Stimulated activated naive CD8-positive, alpha-beta T cell treated with anti-CD3 and anti-CD28 coated beads, Interleukin-15, amount 100 ng/mL, for 72 hours (primary cell): ENCODE measurements around the gene PILRA.
"Not testable (repeated sequence)": the region's sequence is repeated elsewhere in the genome, so short reads cannot be mapped to it uniquely, and the experiment has no call there.

Experiments
- ATAC-seq: fragments of 150-1000 bp; cut with Tn5 transposase; 2 replicates; pipeline ENCODE4 v1.10.0; 2021; ENCODE audit warnings: mild to moderate bottlenecking, moderate library complexity
- DNase-seq, 2 donors: peaks; one replicate each; pipeline ENCODE4 v3.0.0; 2021 to 2022
- H3K27ac Mint-ChIP-seq, 2 donors: one replicate each; pipeline ENCODE4 v1.8.0; 2022; ENCODE audit warnings: mild to moderate bottlenecking in 2 of 2, mixed read lengths in 2 of 2, moderate library complexity in 2 of 2
- H3K27me3 Mint-ChIP-seq: one replicate; pipeline ENCODE4 v1.8.0; 2022; ENCODE audit warnings: mixed read lengths
- H3K4me1 Mint-ChIP-seq: one replicate; pipeline ENCODE4 v1.8.0; 2022; ENCODE audit warnings: mild to moderate bottlenecking, mixed read lengths
- H3K4me3 Mint-ChIP-seq, 2 donors: one replicate each; pipeline ENCODE4 v1.8.0; 2022; ENCODE audit warnings: mild to moderate bottlenecking in 2 of 2, mixed read lengths in 2 of 2, moderate library complexity in 1 of 2
- H3K9me3 Mint-ChIP-seq, 2 donors: one replicate each; pipeline ENCODE4 v1.8.0; 2022; ENCODE audit warnings: mixed read lengths in 2 of 2

Gene PILRA

GRCh38 chr7:100441641-100442535 is 68.6 kb downstream of the PILRA start:
- DNase-seq = no peak
- Mint-ChIP-seq H3K9me3 (no peaks in the 10 kb centered on the region), H3K27me3 (no peaks in the 10 kb centered on the region), H3K4me3 (no peak overlapping the region), H3K4me1 (peaks cover 26% of the 10 kb centered on the region), H3K27ac (peak overlapping the region in 1 of 2 donors; percentile 44)
- ATAC-seq = no peak

- DNase-seq (no peak), ATAC-seq (no peak)
- no peaks in the 10 kb centered on the region for H3K27me3 Mint-ChIP-seq
- no peak overlapping the region for H3K27ac Mint-ChIP-seq
- H3K9me3 Mint-ChIP-seq = no peaks in the 10 kb centered on the region
- H3K4me3 Mint-ChIP-seq = no peak overlapping the region
- peaks cover 26% of the 10 kb centered on the region for H3K4me1 Mint-ChIP-seq
Observed at GRCh38 chr7:100443096-100443840, 70.0 kb downstream of the PILRA start.

- ATAC-seq = peak; percentile 71
- no peaks in the 10 kb centered on the region for H3K9me3 Mint-ChIP-seq
- no peaks in the 10 kb centered on the region for H3K27me3 Mint-ChIP-seq
- H3K27ac Mint-ChIP-seq = peak overlapping the region; percentile 72 to 85
- DNase-seq = no peak
- peaks cover 26% of the 10 kb centered on the region for H3K4me1 Mint-ChIP-seq
- H3K4me3 Mint-ChIP-seq = peak overlapping the region; percentile 18 to 65
Observed at GRCh38 chr7:100444311-100445278, 71.3 kb downstream of the PILRA start.

GRCh38 chr7:100446040-100446439 is 72.8 kb downstream of the PILRA start:
- ATAC-seq (no peak), DNase-seq (no peak)
- Mint-ChIP-seq H3K27me3 (no peaks in the 10 kb centered on the region), H3K4me1 (peaks cover 38% of the 10 kb centered on the region), H3K4me3 (no peak overlapping the region), H3K27ac (no peak overlapping the region), H3K9me3 (no peaks in the 10 kb centered on the region)

GRCh38 chr7:100447363-100447762 is 74.1 kb downstream of the PILRA start:
- not testable (repeated sequence) for H3K4me3 Mint-ChIP-seq, H3K9me3 Mint-ChIP-seq, DNase-seq, H3K27ac Mint-ChIP-seq, ATAC-seq, H3K27me3 Mint-ChIP-seq
- peaks cover 39% of the 10 kb centered on the region for H3K4me1 Mint-ChIP-seq

GRCh38 chr7:100449190-100449795 is 76.0 kb downstream of the PILRA start:
- Mint-ChIP-seq H3K4me1 (peaks cover 36% of the 10 kb centered on the region), H3K27me3 (no peaks in the 10 kb centered on the region)

More at GRCh38 chr7:100449190-100449795, 76.0 kb downstream of the PILRA start:
- Mint-ChIP-seq H3K9me3 (no peaks in the 10 kb centered on the region), H3K27ac (no peak overlapping the region), H3K4me3 (no peak overlapping the region)
- ATAC-seq (no peak), DNase-seq (no peak)
